Activated CD4-positive, alpha-beta T cell treated with anti-CD3 and anti-CD28 coated beads for 48 hours (primary cell): ENCODE measurements around the gene RFXANK.
"Not testable (repeated sequence)": the region's sequence is repeated elsewhere in the genome, so short reads cannot be mapped to it uniquely, and the experiment has no call there.

ENCODE experiments used
- DNase-seq: peaks from one replicate; pipeline ENCODE4 v3.0.0-alpha.2; 2020

Gene RFXANK, protein sequence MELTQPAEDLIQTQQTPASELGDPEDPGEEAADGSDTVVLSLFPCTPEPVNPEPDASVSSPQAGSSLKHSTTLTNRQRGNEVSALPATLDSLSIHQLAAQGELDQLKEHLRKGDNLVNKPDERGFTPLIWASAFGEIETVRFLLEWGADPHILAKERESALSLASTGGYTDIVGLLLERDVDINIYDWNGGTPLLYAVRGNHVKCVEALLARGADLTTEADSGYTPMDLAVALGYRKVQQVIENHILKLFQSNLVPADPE

GRCh38 chr19:19192078-19192882 lies at the start of gene RFXANK, which contains the start of gene BORCS8:
Gene RFXANK (plus strand): TSS chr19:19192258. CDS start chr19:19193947, 1,689 bp downstream.
Gene BORCS8 (minus strand): TSS chr19:19192152. CDS start chr19:19192117, 35 bp downstream.
- DNase-seq = peak; percentile 100

DNA sequence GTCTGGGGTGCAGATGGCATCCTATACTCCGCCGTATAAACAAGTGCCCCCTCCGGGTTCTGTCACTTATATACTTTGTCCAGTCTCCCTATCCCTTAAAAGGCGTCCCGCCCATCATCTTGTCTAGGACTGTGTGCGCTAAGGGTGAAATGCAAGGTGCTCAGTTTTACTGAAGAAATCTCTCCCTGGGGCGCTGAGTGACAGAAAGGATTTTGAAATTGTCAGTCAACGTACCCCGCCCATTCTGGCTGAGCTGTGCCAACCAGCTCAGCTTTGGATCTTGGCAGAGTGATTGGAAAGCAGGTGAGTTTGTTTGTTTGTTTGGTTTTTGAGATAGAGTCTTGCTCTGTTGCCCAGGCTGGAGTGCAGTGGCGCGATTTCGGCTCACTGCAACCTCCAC lies 49.7 kb upstream of the RFXANK start:
- no peak for DNase-seq

DNA sequence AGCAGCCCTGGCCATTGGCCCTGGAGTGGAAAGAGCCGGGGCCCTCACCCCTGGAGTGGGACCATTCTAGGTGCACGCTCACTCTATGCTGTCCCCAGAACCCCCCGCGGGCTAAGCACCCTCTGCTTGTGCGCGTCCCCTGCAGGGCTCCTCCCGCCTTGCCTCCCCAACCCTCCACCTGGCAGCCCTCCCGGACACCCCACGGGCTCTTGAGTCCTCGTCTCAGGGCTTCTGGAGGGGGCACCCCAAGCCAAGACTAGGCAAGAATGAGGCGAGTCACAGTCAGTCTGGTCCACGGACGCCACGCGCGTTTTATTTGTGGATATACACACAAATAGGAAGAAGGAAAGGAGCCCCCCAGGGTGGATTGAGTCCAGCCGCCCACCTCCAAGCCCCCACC lies 46.8 kb upstream of the RFXANK start:
- no peak for DNase-seq

DNA sequence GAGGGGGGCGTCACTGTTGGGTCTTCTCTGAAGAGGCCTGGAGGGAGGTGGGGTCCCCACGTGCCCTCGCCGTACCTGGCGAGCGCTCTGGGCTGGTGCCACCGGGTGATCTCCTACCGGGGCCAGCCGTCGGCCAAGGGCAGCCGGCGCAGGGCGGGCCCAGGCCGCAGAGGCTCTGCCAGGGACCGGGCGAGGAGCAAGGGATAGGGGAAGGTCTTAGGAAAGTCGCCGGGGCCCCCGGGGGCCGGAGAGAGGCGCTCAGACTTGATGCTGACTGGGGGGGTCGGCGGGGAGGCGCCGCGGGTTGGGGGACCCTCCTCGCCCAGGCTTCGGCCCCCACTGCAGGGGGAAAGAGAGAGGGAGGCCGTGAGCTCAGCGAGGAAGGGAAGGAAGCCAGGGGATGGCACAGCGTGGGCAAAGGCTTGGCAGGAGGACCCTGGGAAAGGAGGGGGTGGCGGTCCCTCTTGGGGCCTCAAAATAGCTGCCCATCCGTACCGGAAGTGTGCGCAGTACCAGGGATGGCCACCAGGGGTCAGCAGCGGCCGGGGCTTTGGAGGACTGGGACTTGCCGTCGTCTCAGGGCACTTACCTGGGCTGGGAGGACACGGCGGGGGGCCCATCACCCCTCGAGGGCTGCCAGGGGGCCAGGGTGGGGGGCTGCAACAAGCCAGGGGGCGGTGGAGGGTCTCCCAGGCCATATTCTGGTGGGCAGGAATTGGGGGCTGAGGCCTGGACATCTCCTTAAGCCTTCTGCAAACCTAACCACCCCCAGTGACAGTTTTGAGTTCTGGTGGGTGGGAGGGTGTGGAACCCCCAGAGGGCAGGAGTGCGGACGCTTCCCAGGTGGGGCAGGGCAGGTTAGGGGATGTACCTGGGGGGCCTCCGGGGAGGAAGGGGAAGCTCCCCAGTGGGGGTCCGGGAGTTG lies 46.1 kb upstream of the RFXANK start:
- DNase-seq = peak; percentile 93

DNA sequence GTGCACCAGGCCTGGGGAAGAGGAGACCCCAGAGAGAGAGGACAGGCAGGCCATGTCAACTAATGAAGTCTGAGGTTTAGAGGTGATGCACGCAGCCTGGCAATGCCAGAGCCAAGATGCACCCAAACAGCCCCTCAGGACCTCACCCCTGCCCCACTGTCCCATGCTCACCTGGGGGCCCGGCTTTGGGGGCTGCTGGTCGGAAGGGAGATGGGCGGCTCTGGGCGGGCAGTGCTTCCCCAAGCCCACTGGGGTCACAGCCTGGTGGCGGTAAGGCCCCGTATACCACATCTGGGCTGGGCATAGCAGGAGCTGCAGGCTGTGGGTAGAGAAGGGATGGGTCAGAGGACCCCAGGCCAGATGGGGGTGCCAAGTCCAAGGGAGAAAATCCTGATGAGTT lies 45.2 kb upstream of the RFXANK start:
- DNase-seq = no peak

DNA sequence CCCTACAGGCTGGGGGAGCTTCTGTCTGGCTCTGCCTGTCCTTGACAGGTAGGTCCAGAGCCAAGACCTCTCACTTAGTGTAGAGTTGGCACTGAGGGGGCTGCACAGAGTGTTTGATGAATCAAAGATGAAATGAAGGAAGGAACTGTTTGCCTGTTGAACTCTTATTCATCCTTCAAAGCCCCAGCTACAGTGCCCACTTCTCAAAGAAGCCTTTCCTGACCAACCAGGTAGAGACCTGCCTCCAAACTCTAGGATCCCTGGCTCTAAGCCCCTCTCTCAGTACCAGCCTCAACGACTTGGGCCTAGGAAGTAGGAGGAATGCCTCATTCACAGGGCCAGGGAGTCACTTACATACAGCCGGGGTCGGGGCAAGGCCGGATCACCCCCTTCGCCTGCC lies 44.7 kb upstream of the RFXANK start:
- DNase-seq = no peak

GRCh38 chr19:19148504-19148903 lies 43.6 kb upstream of the RFXANK start:
- DNase-seq = not testable (repeated sequence)

DNA sequence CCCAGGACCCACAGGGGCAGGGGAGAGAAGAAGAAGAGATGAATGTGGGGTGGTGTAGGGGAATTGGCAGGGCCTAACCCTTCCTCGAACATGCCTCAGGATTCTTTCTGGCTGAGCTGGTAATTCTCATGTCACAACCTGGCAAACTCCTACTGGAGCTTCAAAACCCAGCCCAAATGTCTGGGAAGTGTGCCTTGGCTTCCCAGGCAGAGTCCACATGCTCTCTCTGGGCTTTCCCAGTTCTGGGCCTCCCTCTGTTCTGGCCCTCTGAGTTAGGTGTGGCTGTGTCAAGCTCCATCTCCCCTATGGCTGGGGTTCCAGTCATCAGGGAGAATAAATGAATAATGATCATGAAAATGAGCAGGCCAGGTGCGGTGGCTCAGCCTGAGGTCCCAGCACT lies 42.6 kb upstream of the RFXANK start:
- no peak for DNase-seq

GRCh38 chr19:19151418-19151817 lies 40.6 kb upstream of the RFXANK start:
- DNase-seq = no peak

DNA sequence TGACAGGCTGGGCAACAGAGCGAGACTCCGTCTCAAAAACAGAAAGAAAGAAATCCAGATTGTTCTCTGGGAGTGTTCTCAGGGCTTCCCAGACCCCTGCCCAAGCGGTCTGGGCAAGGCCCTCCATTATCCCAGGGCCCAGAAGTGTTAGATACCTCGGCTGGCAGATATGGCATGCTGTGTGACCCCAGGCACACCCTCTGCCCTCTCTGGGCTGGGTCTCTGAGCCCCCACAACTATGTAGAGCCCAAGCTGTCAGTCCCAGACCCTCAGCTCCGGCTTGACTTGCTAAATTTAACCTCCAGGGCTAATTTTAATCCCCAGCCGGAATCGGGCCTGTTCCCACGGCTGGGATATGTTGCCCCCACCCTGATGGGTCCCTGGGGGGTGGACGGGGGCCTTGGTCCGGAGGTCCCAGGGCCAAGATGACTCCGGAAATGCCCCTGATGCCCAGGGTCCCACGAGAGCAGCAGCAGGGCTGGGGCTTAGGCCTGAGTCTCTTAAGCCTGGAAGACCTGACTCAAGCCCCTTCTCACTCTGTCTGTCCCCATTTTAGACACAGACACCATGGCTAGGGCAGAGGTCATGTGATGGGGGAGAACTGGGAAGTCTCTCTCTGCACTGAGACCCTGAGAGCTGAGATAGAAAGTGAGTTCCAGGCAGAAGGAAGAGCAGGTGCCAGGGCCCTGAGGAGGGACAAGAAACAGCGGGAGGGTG lies 39.2 kb upstream of the RFXANK start:
- no peak for DNase-seq

DNA sequence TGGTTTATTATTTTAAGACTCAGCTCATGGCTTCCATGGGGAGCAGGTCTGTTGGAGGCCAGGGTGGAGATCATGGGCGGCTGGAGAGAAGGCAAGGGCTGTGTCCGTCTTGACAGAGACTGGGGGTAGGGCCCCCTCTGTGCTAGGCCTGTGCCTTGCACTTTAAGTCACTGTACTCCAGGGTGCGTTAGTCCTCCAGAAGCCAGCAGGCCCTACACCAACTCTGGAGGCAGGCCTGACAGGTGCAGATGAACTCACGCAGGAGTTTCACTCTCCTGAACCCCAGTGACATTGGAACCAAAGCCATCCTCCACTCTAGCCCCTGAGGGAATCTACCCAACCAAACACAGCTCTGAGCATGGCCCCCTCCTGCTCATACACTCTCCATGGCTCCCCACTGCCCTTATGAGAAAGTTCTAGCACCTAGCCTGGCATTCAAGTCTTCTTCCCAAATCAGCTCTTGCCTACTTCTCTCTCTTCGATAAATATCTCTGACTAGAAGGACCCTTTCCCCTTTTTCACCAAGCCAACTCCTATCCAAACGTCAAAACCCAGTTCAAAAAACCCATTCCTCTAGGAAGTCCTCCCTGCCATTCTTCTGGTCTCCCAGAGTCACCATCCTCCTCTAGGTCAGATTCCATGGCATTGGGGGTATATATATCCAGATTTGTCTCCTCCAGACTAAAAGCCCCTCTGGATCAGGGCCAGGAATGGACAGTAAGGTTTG lies 37.1 kb upstream of the RFXANK start:
- no peak for DNase-seq

DNA sequence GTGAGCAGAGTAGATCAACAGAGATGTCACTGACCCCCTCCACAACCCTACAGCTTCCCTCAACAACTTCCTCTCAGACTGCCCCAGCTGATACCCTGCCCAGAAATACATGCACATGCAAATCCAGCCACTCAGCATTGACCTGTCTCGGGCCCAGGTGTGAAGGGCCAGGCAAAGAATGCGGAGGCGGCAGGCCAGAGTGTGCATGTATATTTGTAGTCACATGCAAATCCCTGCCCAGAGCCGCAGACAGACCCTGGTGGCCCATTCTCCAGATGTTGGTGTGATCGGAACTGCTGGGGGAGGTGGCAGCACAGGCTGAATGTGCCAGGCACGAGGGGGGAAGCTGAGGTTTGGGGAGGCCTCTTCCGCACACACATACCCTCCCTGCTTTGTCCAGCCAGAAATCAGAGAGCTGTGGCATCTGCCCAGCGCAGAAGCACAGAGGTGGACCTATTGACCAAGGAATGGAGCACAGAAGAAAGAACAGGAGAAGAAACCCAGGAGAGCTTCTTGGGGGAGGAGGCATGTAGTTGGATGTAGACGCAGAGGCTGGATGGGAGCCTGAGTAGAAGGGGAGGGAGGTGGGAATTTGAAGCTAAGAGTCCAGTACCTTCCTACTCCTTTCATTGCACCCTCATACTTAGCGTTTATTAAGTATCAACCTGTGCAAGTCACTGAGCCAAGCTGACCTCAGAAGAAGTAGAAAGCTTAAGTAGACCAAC lies 36.4 kb upstream of the RFXANK start:
- no peak for DNase-seq

GRCh38 chr19:19157808-19158207 lies 34.2 kb upstream of the RFXANK start:
- DNase-seq = no peak

DNA sequence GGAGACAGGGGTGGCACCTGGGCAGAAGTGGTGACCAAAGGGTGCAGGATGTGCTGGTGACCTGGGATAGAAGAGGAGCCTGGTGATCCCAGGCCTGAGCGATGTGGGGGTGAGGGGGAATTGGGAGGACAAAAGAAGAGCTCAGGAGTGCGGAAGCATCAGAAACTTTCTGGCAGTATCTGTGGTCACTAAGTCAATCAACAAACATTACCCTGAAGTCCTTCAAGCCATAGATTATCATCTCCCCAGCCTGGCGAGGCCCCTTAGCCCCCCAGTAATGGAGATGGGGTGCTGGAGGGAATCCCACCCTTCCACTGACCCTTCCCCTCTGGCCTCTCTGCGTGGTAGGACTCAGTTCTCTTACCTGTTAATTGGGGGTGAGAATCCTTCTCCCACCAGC lies 32.5 kb upstream of the RFXANK start:
- no peak for DNase-seq

DNA sequence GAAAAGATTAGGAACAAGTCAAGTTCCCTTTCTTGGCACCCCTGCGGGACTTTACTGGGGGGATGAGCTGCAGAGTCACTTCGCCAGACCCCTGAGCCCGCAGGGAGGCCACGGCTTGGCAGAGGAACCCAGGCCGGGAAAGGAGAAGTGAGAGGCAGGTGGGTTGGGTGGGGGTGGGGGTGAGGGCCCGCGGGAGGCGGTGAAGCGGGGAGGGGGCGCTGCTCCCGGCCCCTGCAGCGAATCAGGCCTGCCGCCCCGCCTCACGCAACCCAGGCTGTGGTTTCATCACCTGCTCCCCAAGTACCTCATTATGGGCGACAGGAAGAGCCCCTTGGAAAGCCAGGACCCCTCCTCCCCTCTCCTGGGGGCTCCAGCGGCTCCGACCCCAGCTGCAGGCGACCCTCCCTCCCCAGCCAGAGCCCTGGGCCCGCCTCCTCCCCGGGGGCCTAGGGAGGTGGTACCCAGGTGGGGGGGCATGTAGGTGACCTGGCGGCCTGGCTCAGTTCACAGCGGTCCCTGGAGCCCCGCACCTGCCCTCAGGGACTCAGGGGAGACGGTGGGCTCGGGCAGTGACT lies 31.5 kb upstream of the RFXANK start:
- DNase-seq = no peak

GRCh38 chr19:19162495-19162894 lies 29.6 kb upstream of the RFXANK start:
- no peak for DNase-seq

DNA sequence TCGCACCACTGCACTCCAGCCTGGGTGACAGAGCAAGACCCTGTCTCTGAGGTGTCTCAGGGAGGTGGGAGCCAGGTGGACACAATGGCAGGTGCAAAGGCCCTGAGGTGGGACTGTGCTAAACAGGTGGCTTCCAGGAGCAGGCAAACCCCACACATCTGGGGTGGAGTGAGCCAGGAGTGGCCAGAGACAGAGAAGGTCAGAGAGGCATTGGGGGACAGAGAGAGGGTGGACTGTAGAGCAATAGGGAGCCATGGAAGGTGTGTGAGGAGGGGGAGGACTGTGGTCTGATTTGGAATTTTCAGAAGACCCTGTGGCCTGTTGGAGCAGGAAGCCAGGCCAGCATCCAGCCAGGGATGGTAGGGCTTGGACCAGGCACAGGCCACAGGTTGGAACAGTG lies 26.7 kb upstream of the RFXANK start:
- no peak for DNase-seq

DNA sequence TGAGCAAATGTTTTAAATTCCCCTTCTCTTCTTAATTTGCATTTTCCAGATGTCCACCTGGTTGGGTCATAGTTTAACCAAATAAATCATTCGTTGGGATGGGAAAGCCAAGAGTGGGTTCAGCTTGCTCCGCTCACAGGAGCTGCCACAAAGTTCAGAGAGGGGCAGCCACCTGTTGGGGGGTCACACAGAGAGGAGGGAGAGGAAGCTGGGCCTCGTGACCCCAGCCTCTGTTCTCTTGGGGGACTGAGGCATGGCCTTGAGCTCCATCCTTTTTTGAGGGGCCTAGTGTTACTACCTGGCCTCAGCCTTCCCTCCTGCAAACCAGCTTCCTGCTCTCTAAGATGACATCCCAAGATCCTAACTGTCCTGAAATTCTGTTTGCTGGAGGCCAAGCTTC lies 24.4 kb upstream of the RFXANK start:
- DNase-seq = no peak

DNA sequence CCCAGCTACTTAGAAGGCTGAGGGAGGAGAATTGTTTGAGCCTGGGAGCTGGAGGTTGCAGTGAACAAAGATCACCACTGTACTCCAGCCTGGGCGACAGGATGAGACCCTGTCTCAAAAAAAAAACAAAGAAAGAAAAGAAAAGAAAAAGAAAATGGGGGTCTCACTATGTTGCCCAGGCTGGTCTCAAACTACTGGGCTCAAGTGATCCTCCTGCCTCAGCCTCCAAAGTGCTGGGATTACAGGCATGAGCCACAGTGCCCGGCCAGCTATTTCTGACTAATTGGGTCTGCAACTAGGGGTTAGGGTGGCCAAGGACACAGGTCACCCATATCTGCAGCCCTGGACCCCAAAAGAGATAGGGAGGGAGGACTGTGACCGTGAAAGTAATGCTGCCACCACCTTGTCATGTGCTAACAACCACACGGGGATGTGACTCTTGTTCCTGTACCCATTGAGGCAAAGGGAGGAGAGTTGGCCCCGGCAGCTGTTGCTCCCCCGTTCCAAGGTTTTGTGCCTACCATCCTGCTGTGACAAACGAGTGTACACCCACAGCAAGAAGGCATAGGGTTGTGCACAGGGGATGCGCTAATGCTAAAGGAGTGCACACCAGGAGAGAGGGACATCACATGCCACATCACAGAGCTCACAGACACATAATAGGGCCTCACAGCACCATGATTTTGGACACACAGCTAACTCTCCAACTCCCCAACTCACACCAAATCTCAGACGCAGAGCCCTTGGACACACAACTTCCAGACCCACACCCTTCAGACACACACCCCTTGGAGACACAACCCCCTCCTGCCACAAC lies 22.6 kb upstream of the RFXANK start:
- no peak for DNase-seq
